Endodermal cell (in vitro differentiated cells): ENCODE data around the gene C6. TPM values are rescaled to one million over a fixed set of nuclear protein-coding genes. Genes with fewer than 3 reads are reported as not detected.

Experiments
- DNase-seq: peaks from one replicate; pipeline ENCODE4 v3.0.0-alpha.2; 2017
- H3K27ac ChIP-seq: 2 replicates; pipeline ENCODE4 v1.5.1; 2013; ENCODE audit warnings: mild to moderate bottlenecking, low read depth, low read length, moderate library complexity
- H3K27me3 ChIP-seq: 2 replicates; pipeline ENCODE4 v1.6.1; 2013; ENCODE audit warnings: mild to moderate bottlenecking, low read length, moderate library complexity; ENCODE audit not compliant: insufficient read depth, control insufficient read depth, poor library complexity, severe bottlenecking
- H3K36me3 ChIP-seq: 2 replicates; pipeline ENCODE4 v1.7.0; 2013; ENCODE audit warnings: mild to moderate bottlenecking, low read length, moderate library complexity; ENCODE audit not compliant: control insufficient read depth, insufficient read depth
- H3K4me1 ChIP-seq: one replicate; pipeline ENCODE4 v1.7.0; 2013; ENCODE audit warnings: low read length; ENCODE audit not compliant: control insufficient read depth, insufficient read depth
- H3K4me3 ChIP-seq: 2 replicates; pipeline ENCODE4 v1.5.1; 2013; ENCODE audit warnings: mild to moderate bottlenecking, low read length, moderate library complexity
- H3K9ac ChIP-seq: 2 replicates; pipeline ENCODE4 v1.6.1; 2013; ENCODE audit warnings: mild to moderate bottlenecking, low read length, moderate library complexity; ENCODE audit not compliant: poor library complexity, severe bottlenecking; ENCODE audit errors: extremely low read depth
- H3K9me3 ChIP-seq: 2 replicates; pipeline ENCODE4 v1.6.1; 2013; ENCODE audit warnings: mild to moderate bottlenecking, low read length, moderate library complexity; ENCODE audit not compliant: control insufficient read depth
- H3K27ac Mint-ChIP-seq: 2 replicates; pipeline ENCODE4 v1.8.0; 2020; ENCODE audit warnings: mixed read lengths
- H3K27me3 Mint-ChIP-seq: 2 replicates; pipeline ENCODE4 v1.8.0; 2021; ENCODE audit warnings: mild to moderate bottlenecking, mixed read lengths; ENCODE audit not compliant: insufficient read depth
- H3K36me3 Mint-ChIP-seq: 2 replicates; pipeline ENCODE4 v1.8.0; 2020; ENCODE audit warnings: low read depth, mixed read lengths
- H3K4me1 Mint-ChIP-seq: 2 replicates; pipeline ENCODE4 v1.8.0; 2020; ENCODE audit warnings: mixed read lengths
- H3K4me3 Mint-ChIP-seq: 2 replicates; pipeline ENCODE4 v1.8.0; 2020; ENCODE audit warnings: mild to moderate bottlenecking, moderate library complexity, mixed read lengths
- H3K9me3 Mint-ChIP-seq: 2 replicates; pipeline ENCODE4 v1.8.0; 2020; ENCODE audit warnings: mild to moderate bottlenecking, mixed read lengths
- WGBS, 2 experiments: methylation state at CpG; one replicate each; pipeline versions ENCODE4 v1.1.5 to v1.1.7; 2013; ENCODE audit warnings: missing lambda C conversion rate in 2 of 2, mixed read lengths in 1 of 2; ENCODE audit not compliant: insufficient coverage in 1 of 2, insufficient read length in 1 of 2; 5-methylcytosine and 5-hydroxymethylcytosine counted together
- total RNA-seq, 2 donors: library from RNA; stranded (reverse); fragmentation: NEBNext Ultra II Directional in 1 of 2; extraction: Animal tissue kit (Norgen Biotek cat#: 25700) in 1 of 2; gene quantifications; 2 replicates in 1 of 2; 3 replicates in 1 of 2; pipeline ENCODE4 v1.2.1, GENCODE V29; 2021
- TF ChIP-seq, protein P1 (sequence below): fragments of 200-600 bp; sonication (generic); conservative IDR thresholded peaks from 2 replicates; pipeline ENCODE4 v1.5.0; 2021; ENCODE audit warnings: antibody characterized with exemption, mild to moderate bottlenecking

The C6 gene
- total RNA-seq, 2 donors from 2014 or later = 0.38 TPM; not detected in 1

DNA sequence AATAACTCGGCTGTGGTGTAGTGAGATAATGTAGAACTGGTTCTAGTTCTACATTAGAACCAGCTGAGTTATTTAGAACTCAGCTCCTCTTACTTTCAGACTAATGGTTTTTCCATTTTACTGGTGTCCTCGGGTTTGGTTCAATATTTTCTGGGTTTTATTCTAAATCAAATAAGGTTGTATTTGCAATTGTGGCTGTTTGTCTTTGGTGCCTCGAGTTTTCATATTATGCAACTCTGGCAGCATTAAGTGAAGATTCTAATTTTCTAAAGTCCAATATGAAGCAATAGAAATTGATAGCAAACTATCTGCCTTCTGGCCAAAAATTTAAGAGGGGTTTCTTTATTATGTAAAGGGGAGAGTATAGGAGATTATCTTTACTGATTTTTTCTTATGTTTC, 19.0 kb downstream of the C6 start:
- H3K4me3 Mint-ChIP-seq = no peak overlapping the region
- H3K4me1 Mint-ChIP-seq = no peaks in the 10 kb centered on the region
- no peak overlapping the region for H3K27ac Mint-ChIP-seq
- H3K36me3 Mint-ChIP-seq = no peaks in the 10 kb centered on the region
- TF ChIP-seq, protein P1, sequence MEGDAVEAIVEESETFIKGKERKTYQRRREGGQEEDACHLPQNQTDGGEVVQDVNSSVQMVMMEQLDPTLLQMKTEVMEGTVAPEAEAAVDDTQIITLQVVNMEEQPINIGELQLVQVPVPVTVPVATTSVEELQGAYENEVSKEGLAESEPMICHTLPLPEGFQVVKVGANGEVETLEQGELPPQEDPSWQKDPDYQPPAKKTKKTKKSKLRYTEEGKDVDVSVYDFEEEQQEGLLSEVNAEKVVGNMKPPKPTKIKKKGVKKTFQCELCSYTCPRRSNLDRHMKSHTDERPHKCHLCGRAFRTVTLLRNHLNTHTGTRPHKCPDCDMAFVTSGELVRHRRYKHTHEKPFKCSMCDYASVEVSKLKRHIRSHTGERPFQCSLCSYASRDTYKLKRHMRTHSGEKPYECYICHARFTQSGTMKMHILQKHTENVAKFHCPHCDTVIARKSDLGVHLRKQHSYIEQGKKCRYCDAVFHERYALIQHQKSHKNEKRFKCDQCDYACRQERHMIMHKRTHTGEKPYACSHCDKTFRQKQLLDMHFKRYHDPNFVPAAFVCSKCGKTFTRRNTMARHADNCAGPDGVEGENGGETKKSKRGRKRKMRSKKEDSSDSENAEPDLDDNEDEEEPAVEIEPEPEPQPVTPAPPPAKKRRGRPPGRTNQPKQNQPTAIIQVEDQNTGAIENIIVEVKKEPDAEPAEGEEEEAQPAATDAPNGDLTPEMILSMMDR = no peak
- no peak for DNase-seq
- H3K27me3 Mint-ChIP-seq = no peaks in the 10 kb centered on the region
- H3K9me3 Mint-ChIP-seq = no peaks in the 10 kb centered on the region
- Histone ChIP-seq H3K4me3 (no peak overlapping the region), H3K9me3 (no peaks in the 10 kb centered on the region), H3K4me1 (no peaks in the 10 kb centered on the region), H3K36me3 (no peaks in the 10 kb centered on the region), H3K27ac (no peak overlapping the region), H3K9ac (no peak overlapping the region), H3K27me3 (no peaks in the 10 kb centered on the region)
- 87% methylated on average over 3 of the region's 3 CpGs; no CpG with 5 or more reads in 1 of the 2 experiments for WGBS, 2 experiments

GRCh38 chr5:41193456-41194205, 19.7 kb downstream of the C6 start:
- Histone ChIP-seq H3K4me1 (no peaks in the 10 kb centered on the region), H3K9ac (no peak overlapping the region), H3K27me3 (no peaks in the 10 kb centered on the region), H3K9me3 (no peaks in the 10 kb centered on the region), H3K36me3 (no peaks in the 10 kb centered on the region), H3K27ac (no peak overlapping the region), H3K4me3 (no peak overlapping the region)
- WGBS, 2 experiments = 95 to 100% methylated on average over 3 to 5 of the region's 5 CpGs
- no peak for DNase-seq
- H3K27me3 Mint-ChIP-seq = no peaks in the 10 kb centered on the region
- H3K4me1 Mint-ChIP-seq = no peaks in the 10 kb centered on the region
- no peak overlapping the region for H3K27ac Mint-ChIP-seq
- H3K36me3 Mint-ChIP-seq = no peaks in the 10 kb centered on the region
- no peak overlapping the region for H3K4me3 Mint-ChIP-seq
- TF ChIP-seq, protein P1 = no peak
- no peaks in the 10 kb centered on the region for H3K9me3 Mint-ChIP-seq

- no peaks in the 10 kb centered on the region for H3K27me3 Mint-ChIP-seq
- no peak overlapping the region for H3K9ac ChIP-seq
- TF ChIP-seq, protein P1 = no peak
- H3K9me3 Mint-ChIP-seq = no peaks in the 10 kb centered on the region
- H3K4me1 ChIP-seq = no peaks in the 10 kb centered on the region
- H3K4me1 Mint-ChIP-seq = no peaks in the 10 kb centered on the region
- H3K4me3 ChIP-seq = no peak overlapping the region
- WGBS, 2 experiments = 93 to 100% methylated on average over 3 to 4 of the region's 4 CpGs
- no peaks in the 10 kb centered on the region for H3K27me3 ChIP-seq
- no peak for DNase-seq
- H3K9me3 ChIP-seq = no peaks in the 10 kb centered on the region
- H3K27ac Mint-ChIP-seq = no peak overlapping the region
- no peaks in the 10 kb centered on the region for H3K36me3 Mint-ChIP-seq
- H3K36me3 ChIP-seq = no peaks in the 10 kb centered on the region
- no peak overlapping the region for H3K27ac ChIP-seq
- no peak overlapping the region for H3K4me3 Mint-ChIP-seq
Observed at GRCh38 chr5:41191249-41191648, 22.1 kb downstream of the C6 start.
